Stimulated activated CD8-positive, alpha-beta memory T cell treated with anti-CD3 and anti-CD28 coated beads, Interleukin-15, amount 100 ng/mL, for 1 hour (primary cell): ENCODE data around the gene HNRNPH1.

Experiments
- DNase-seq: peaks from one replicate; pipeline ENCODE4 v3.0.0-alpha.2; 2020; ENCODE audit warnings: low read depth

HNRNPH1 gene

GRCh38 chr5:179621551-179622214 is 1.8 kb downstream of the HNRNPH1 start:
- DNase-seq, result no peak

GRCh38 chr5:179620703-179621350 is 2.6 kb downstream of the HNRNPH1 start:
- DNase-seq, result no peak

GRCh38 chr5:179620293-179620692 is 3.2 kb downstream of the HNRNPH1 start:
- DNase-seq, result no peak

- no peak for DNase-seq
Observed at GRCh38 chr5:179619776-179620175, 3.7 kb downstream of the HNRNPH1 start.

- no peak for DNase-seq
Observed at GRCh38 chr5:179618923-179619554, 4.4 kb downstream of the HNRNPH1 start.

GRCh38 chr5:179617930-179618329 is 5.5 kb downstream of the HNRNPH1 start:
- no peak for DNase-seq

GRCh38 chr5:179616002-179616594 is 7.4 kb downstream of the HNRNPH1 start:
- no peak for DNase-seq

- no peak for DNase-seq
Observed at GRCh38 chr5:179615203-179615602, 8.3 kb downstream of the HNRNPH1 start.

- no peak for DNase-seq
Observed at GRCh38 chr5:179614745-179615144, 8.7 kb downstream of the HNRNPH1 start.

- no peak for DNase-seq
Observed at GRCh38 chr5:179613460-179614071, 9.9 kb downstream of the HNRNPH1 start.

GRCh38 chr5:179612577-179613459 is 10.7 kb downstream of the HNRNPH1 start:
- no peak for DNase-seq

- DNase-seq, result no peak
Observed at GRCh38 chr5:179610903-179611265, 12.6 kb downstream of the HNRNPH1 start.

- DNase-seq, result no peak
Observed at GRCh38 chr5:179610109-179610902, 13.2 kb downstream of the HNRNPH1 start.

- no peak for DNase-seq
Observed at GRCh38 chr5:179609834-179610108, 13.7 kb downstream of the HNRNPH1 start.

GRCh38 chr5:179608131-179608581 is 15.3 kb downstream of the HNRNPH1 start:
- no peak for DNase-seq

GRCh38 chr5:179607160-179607931 is 16.1 kb downstream of the HNRNPH1 start:
- no peak for DNase-seq

- DNase-seq, result no peak
Observed at GRCh38 chr5:179606910-179607159, 16.6 kb downstream of the HNRNPH1 start.

- no peak for DNase-seq
Observed at GRCh38 chr5:179606071-179606909, 17.2 kb downstream of the HNRNPH1 start.

GRCh38 chr5:179605026-179605833 is 18.2 kb downstream of the HNRNPH1 start:
- DNase-seq, result no peak
